ENCODE data around the gene AKAP8. TPM values are rescaled to one million over a fixed set of nuclear protein-coding genes. Genes with fewer than 3 reads are reported as not detected.

Gene AKAP8
- total RNA-seq, 2 experiments from 2014 or later, result 22.2 to 52.3 TPM

DNA sequence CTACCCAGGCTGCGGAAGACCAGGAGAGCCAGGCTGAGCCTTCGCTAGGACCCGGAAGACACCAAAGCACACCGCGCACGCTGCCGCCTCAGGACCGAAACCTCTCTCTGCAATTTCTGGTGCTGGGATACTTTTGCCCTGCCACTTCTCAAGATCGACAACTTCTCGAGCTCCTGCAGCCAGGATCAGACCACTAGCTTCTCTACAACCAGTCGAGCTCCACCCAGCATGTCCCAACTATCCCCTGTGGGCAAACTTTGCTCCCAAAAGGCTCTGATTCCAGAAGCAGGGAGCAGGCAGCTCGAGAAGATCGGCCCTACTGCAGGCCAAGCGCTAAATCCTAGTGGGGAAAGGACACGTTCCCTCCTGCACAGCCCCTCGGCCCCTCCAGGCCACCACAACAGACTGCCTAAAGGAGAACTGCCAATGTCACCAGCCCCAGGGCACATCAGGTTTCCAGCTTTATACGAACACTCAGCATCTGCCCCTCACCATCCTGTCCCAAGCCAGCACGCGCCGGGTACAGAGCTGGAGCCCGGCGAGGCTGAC, 979 bp downstream of the AKAP8 start:
- peak overlapping the region; percentile 25; the same call in 1 of the 2 replicates for H2AFZ ChIP-seq (ENCODE audit: low read length)
- TSS peak; percentile 79 for BruUV-seq (replicated peaks)
- DNase-seq (ENCODE audit: low spot score), result peak; percentile 73
- TF ChIP-seq, protein P1, sequence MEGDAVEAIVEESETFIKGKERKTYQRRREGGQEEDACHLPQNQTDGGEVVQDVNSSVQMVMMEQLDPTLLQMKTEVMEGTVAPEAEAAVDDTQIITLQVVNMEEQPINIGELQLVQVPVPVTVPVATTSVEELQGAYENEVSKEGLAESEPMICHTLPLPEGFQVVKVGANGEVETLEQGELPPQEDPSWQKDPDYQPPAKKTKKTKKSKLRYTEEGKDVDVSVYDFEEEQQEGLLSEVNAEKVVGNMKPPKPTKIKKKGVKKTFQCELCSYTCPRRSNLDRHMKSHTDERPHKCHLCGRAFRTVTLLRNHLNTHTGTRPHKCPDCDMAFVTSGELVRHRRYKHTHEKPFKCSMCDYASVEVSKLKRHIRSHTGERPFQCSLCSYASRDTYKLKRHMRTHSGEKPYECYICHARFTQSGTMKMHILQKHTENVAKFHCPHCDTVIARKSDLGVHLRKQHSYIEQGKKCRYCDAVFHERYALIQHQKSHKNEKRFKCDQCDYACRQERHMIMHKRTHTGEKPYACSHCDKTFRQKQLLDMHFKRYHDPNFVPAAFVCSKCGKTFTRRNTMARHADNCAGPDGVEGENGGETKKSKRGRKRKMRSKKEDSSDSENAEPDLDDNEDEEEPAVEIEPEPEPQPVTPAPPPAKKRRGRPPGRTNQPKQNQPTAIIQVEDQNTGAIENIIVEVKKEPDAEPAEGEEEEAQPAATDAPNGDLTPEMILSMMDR (conservative IDR thresholded peaks at IDR 0.05; ENCODE audit: low read length), result no peak
- no peak for TF ChIP-seq EZH2phosphoT487 (IDR thresholded peaks at IDR 0.05; ENCODE audit: borderline replicate concordance, low read depth, low read length)
- H3K4me3 ChIP-seq (ENCODE audit: low read depth, low read length, poor library complexity, severe bottlenecking), result peak overlapping the region; percentile 83
- H3K79me2 ChIP-seq (ENCODE audit: insufficient read depth, low read depth, low read length), result peaks cover 57% of the 10 kb centered on the region
- no peaks in the 10 kb centered on the region for H3K9me3 ChIP-seq (ENCODE audit: low read length)
- CTCF ChIA-PET (ENCODE audit: unreplicated experiment), result no interaction called here
- POLR2A ChIA-PET, result interaction anchor here (0.9 to 3.1 kb wide), 4 partner anchors 14 to 46 kb away, joined by 3 to 12 read pairs (median 4); partner anchors contain the start of genes AKAP8L and BRD4
- peaks cover 44% of the 10 kb centered on the region for H3K36me3 ChIP-seq (ENCODE audit: insufficient read depth, low read length)
- H3K9me2 ChIP-seq (ENCODE audit: insufficient read depth, low read length), result no peaks in the 10 kb centered on the region
- H4K20me1 ChIP-seq (ENCODE audit: insufficient read depth, low read length), result peaks cover 18% of the 10 kb centered on the region
- peaks cover 35% of the 10 kb centered on the region for H3K4me1 ChIP-seq (ENCODE audit: insufficient read depth, low read length, poor library complexity, severe bottlenecking)
- intact Hi-C loops (cut with micrococcal nuclease; ENCODE audit: unreplicated experiment), result loop anchor here (1.0 to 2.0 kb wide), 5 partner anchors 40 to 458 kb away; partner anchors contain the start of gene AKAP8L
- H3K4me2 ChIP-seq (ENCODE audit: low read length), result peak overlapping the region; percentile 72
- peak overlapping the region; percentile 75 for H3K27ac ChIP-seq (ENCODE audit: low read depth, low read length, poor library complexity, severe bottlenecking)

DNA sequence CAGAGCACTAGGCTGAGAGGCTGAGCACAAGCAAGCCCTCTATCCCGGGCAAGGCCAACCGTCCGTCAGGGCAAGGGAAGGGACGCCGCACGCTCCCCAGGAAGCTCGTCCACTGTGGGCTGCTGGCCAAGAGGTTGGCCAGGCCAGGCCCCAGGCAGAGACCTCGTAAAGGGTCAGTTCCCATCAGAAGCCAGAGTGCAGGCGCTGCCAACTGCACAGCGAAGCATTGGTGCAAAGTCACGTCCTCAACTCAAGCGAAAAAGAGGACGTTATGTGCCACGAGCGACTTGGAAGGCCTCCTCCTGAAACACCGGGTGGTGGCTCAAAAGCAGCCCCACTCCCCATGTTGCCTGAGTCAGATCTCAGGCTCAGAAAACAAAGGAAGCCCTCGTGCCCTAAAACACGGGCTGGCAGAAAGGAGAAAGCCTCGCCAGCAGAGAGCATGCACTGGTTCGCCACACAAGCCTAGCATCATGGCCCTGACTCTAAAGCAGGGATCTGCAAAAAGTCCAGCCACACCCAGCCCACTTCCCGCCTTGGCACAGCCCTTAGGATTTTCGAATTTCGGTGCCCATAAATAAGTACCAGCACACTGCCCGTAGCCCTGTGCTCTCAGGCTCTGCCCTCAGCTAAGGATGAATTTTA, 4.7 kb downstream of the AKAP8 start:
- Histone ChIP-seq H3K9me2 (ENCODE audit: insufficient read depth, low read length) (no peaks in the 10 kb centered on the region), H3K9me3 (ENCODE audit: low read length) (no peaks in the 10 kb centered on the region), H3K4me1 (ENCODE audit: insufficient read depth, low read length, poor library complexity, severe bottlenecking) (peaks cover 18% of the 10 kb centered on the region), H3K4me2 (ENCODE audit: low read length) (no peak overlapping the region), H3K4me3 (ENCODE audit: low read depth, low read length, poor library complexity, severe bottlenecking) (no peak overlapping the region), H3K27ac (ENCODE audit: low read depth, low read length, poor library complexity, severe bottlenecking) (no peak overlapping the region), H4K20me1 (ENCODE audit: insufficient read depth, low read length) (peaks cover 18% of the 10 kb centered on the region), H2AFZ (ENCODE audit: low read length) (no peak overlapping the region), H3K36me3 (ENCODE audit: insufficient read depth, low read length) (peaks cover 59% of the 10 kb centered on the region), H3K79me2 (ENCODE audit: insufficient read depth, low read depth, low read length) (peaks cover 61% of the 10 kb centered on the region)
- TF ChIP-seq EZH2phosphoT487 (IDR thresholded peaks at IDR 0.05; ENCODE audit: borderline replicate concordance, low read depth, low read length), result no peak
- TF ChIP-seq, protein P1 (conservative IDR thresholded peaks at IDR 0.05; ENCODE audit: low read length), result no peak
- intact Hi-C loops (cut with micrococcal nuclease; ENCODE audit: unreplicated experiment), result no loop called here
- no peak for DNase-seq (ENCODE audit: low spot score)
- BruUV-seq (replicated peaks), result no TSS peak
- POLR2A ChIA-PET, result no interaction called here
- CTCF ChIA-PET (ENCODE audit: unreplicated experiment), result no interaction called here

DNA sequence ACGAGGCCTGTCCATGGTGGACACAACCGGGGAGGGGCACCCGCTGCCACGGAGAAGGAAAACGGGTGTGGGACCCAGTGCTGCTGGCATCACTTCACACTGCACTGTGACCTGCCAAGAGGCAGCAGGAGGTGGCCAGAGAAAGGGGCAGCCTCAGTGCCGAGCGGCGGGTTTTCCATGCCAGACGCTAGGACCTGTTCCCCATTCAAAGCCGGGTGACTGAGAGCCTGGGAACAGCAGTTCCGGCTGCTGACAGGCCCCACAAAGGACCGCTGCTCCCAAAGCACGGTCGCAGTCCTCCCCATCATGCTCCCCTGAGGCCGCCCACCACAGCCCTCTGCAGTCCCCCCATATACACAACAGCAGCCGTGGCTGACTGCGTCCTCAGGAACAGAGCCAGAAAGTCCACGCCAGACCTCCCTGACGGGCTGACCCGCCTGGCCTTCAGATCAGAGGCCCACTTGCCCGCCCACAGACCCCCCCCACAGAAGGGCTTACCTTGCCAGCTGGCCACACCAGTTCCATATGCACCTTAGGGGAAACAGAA, 5.4 kb downstream of the AKAP8 start:
- H3K27ac ChIP-seq (ENCODE audit: low read depth, low read length, poor library complexity, severe bottlenecking), result no peak overlapping the region
- TF ChIP-seq, protein P1 (conservative IDR thresholded peaks at IDR 0.05; ENCODE audit: low read length), result no peak
- TF ChIP-seq EZH2phosphoT487 (IDR thresholded peaks at IDR 0.05; ENCODE audit: borderline replicate concordance, low read depth, low read length), result no peak
- H3K4me1 ChIP-seq (ENCODE audit: insufficient read depth, low read length, poor library complexity, severe bottlenecking), result peaks cover 18% of the 10 kb centered on the region
- intact Hi-C loops (cut with micrococcal nuclease; ENCODE audit: unreplicated experiment), result no loop called here
- no peaks in the 10 kb centered on the region for H3K9me3 ChIP-seq (ENCODE audit: low read length)
- no peak overlapping the region for H3K4me2 ChIP-seq (ENCODE audit: low read length)
- H3K79me2 ChIP-seq (ENCODE audit: insufficient read depth, low read depth, low read length), result peaks cover 60% of the 10 kb centered on the region
- DNase-seq (ENCODE audit: low spot score), result no peak
- no peak overlapping the region for H3K4me3 ChIP-seq (ENCODE audit: low read depth, low read length, poor library complexity, severe bottlenecking)
- H2AFZ ChIP-seq (ENCODE audit: low read length), result no peak overlapping the region
- BruUV-seq (replicated peaks), result no TSS peak
- POLR2A ChIA-PET, result no interaction called here
- H3K36me3 ChIP-seq (ENCODE audit: insufficient read depth, low read length), result peaks cover 67% of the 10 kb centered on the region
- no peaks in the 10 kb centered on the region for H3K9me2 ChIP-seq (ENCODE audit: insufficient read depth, low read length)
- CTCF ChIA-PET (ENCODE audit: unreplicated experiment), result no interaction called here
- H4K20me1 ChIP-seq (ENCODE audit: insufficient read depth, low read length), result peaks cover 18% of the 10 kb centered on the region

Measured in OCI-LY7 (cell line).